HepG2 (cell line): ENCODE measurements around the gene PLEKHA6. TPM values are rescaled to one million over a fixed set of nuclear protein-coding genes. Genes with fewer than 3 reads are reported as not detected.

Source experiments
- ATAC-seq: fragments of 200-7000 bp; cut with Tn5 transposase; 3 replicates; pipeline ENCODE4 v1.9.1; 2020; ENCODE audit warnings: mild to moderate bottlenecking, moderate library complexity
- BruUV-seq: library from RNA; stranded (reverse); fragments of 400-500 nt; replicated peaks from 2 replicates; lab custom pipeline; 2021; lab: Mats Ljungman, UMichigan
- CTCF ChIA-PET: fragments of 300-600 bp; formaldehyde crosslinking; extraction: SDS; loops from one replicate; lab custom pipeline; 2021; ENCODE audit warnings: low total read pairs, inconsistent platforms, low intra/inter-chr PET ratio; lab: Yijun Ruan, JAX
- POLR2A ChIA-PET: fragments of 350-600 bp; sonication (Branson Sonifier 250); formaldehyde crosslinking; loops from one replicate; lab custom pipeline; 2020; ENCODE audit warnings: antibody characterized with exemption, inconsistent platforms; lab: Yijun Ruan, JAX
- DNase-seq: peaks from one replicate; pipeline ENCODE4 v3.0.0-alpha.2; 2015; ENCODE audit warnings: low spot score
- FAIRE-seq: peaks from 3 replicates; lab custom pipeline; 2011; peaks lifted over from hg19 to GRCh38; lab: Jason Lieb, UNC
- H2AFZ ChIP-seq: one replicate; pipeline ENCODE4 v1.6.1; 2011; ENCODE audit warnings: low read length, inconsistent platforms
- H3K27ac ChIP-seq: fragments of 300-600 bp; 3 replicates; pipeline ENCODE4 v1.8.0; 2011; ENCODE audit warnings: mixed run types, mild to moderate bottlenecking, mixed read lengths, low read length, inconsistent platforms; ENCODE audit not compliant: insufficient read depth; ENCODE audit errors: extremely low read length
- H3K27me3 ChIP-seq, 2 experiments: fragments of 200-600 bp in 1 of 2; 2 replicates in 1 of 2; 3 replicates in 1 of 2; pipeline versions ENCODE4 v1.6.0 to v1.8.0; 2011; ENCODE audit warnings: low read length in 2 of 2, mild to moderate bottlenecking in 2 of 2, moderate library complexity in 2 of 2, inconsistent platforms in 1 of 2; ENCODE audit not compliant: insufficient read depth in 2 of 2, control insufficient read depth in 1 of 2
- H3K36me3 ChIP-seq, 2 experiments: fragments of 200-600 bp in 1 of 2; replicated peaks in 1 of 2; 2 replicates in 1 of 2; 3 replicates in 1 of 2; pipeline versions ENCODE4 v1.5.1 to v1.8.0; 2011; ENCODE audit warnings: low read length in 2 of 2, inconsistent platforms in 1 of 2; ENCODE audit not compliant: insufficient read depth in 2 of 2, control insufficient read depth in 1 of 2
- H3K4me1 ChIP-seq: 2 replicates; pipeline ENCODE4 v1.5.1; 2012; ENCODE audit warnings: low read length, inconsistent platforms; ENCODE audit not compliant: insufficient read depth
- H3K4me2 ChIP-seq: 2 replicates; pipeline ENCODE4 v1.6.0; 2011; ENCODE audit warnings: low read depth, low read length, inconsistent platforms
- H3K4me3 ChIP-seq, 3 experiments: fragments of 200-600 bp in 1 of 3; sonication (generic), shearing (Covaris generic) in 1 of 3; replicated peaks in 1 of 3; 2 replicates each; pipeline ENCODE4 v1.5.1; 2011 to 2016; ENCODE audit warnings: low read length in 3 of 3, inconsistent platforms in 2 of 3, low read depth in 2 of 3, mild to moderate bottlenecking in 2 of 3, control low read depth in 1 of 3, mixed read lengths in 1 of 3; ENCODE audit not compliant: insufficient read depth in 1 of 3
- H3K79me2 ChIP-seq: one replicate; pipeline ENCODE4 v1.6.1; 2011; ENCODE audit warnings: low read length, inconsistent platforms; ENCODE audit not compliant: insufficient read depth
- H3K9ac ChIP-seq: 2 replicates; pipeline ENCODE4 v1.6.0; 2011; ENCODE audit warnings: mild to moderate bottlenecking, low read depth, low read length, inconsistent platforms; ENCODE audit not compliant: insufficient read depth
- H3K9me3 ChIP-seq: 2 replicates; pipeline ENCODE4 v1.5.1; 2012; ENCODE audit warnings: mild to moderate bottlenecking, low read length
- H4K20me1 ChIP-seq: 2 replicates; pipeline ENCODE4 v1.6.0; 2011; ENCODE audit warnings: inconsistent platforms, mild to moderate bottlenecking, low read length, moderate library complexity; ENCODE audit not compliant: insufficient read depth
- CEBPB ChIP-seq: IDR thresholded peaks from 2 replicates; pipeline ENCODE4 v1.6.1; 2011; ENCODE audit warnings: low read depth, low read length, improper control_type of control experiment, borderline replicate concordance
- FOXA1 ChIP-seq, 2 experiments: fragments of 450-650 bp in 1 of 2; sonication (generic) in 1 of 2; formaldehyde crosslinking in 1 of 2; IDR thresholded peaks; 2 replicates each; pipeline versions ENCODE4 v1.4.0 to v1.6.1; 2016 to 2020; ENCODE audit warnings: missing genetic modification reagents in 1 of 2
- NCOA5 ChIP-seq: sonication (generic); formaldehyde crosslinking; IDR thresholded peaks from 2 replicates; pipeline ENCODE4 v1.4.0; 2020; ENCODE audit warnings: missing genetic modification reagents
- SALL1 ChIP-seq: sonication (generic); formaldehyde crosslinking; IDR thresholded peaks from 2 replicates; pipeline ENCODE4 v1.8.0; 2022; ENCODE audit warnings: mild to moderate bottlenecking, missing genetic modification reagents
- SCMH1 ChIP-seq: sonication (generic); formaldehyde crosslinking; IDR thresholded peaks from 2 replicates; pipeline ENCODE4 v1.9.0; 2021; ENCODE audit warnings: missing genetic modification reagents, mild to moderate bottlenecking, borderline replicate concordance
- SMAD3 ChIP-seq: sonication (generic); formaldehyde crosslinking; IDR thresholded peaks from 2 replicates; pipeline ENCODE4 v1.4.0; 2020; ENCODE audit warnings: missing genetic modification reagents
- SMC3 ChIP-seq: IDR thresholded peaks from 2 replicates; pipeline ENCODE4 v1.6.1; 2011; ENCODE audit warnings: low read length, improper control_type of control experiment
- SMYD3 ChIP-seq: sonication (generic); formaldehyde crosslinking; IDR thresholded peaks from 2 replicates; pipeline ENCODE4 v1.8.1; 2023; ENCODE audit warnings: mild to moderate bottlenecking, missing genetic modification reagents
- STAG1 ChIP-seq: sonication (generic); formaldehyde crosslinking; IDR thresholded peaks from 2 replicates; pipeline ENCODE4 v1.4.0; 2020; ENCODE audit warnings: missing genetic modification reagents
- ZBTB20 ChIP-seq: sonication (generic); formaldehyde crosslinking; IDR thresholded peaks from 2 replicates; pipeline ENCODE4 v1.8.1; 2023; ENCODE audit warnings: missing genetic modification reagents, low read depth, mild to moderate bottlenecking, borderline replicate concordance
- ZFP90 ChIP-seq: sonication (generic); formaldehyde crosslinking; IDR thresholded peaks from 2 replicates; pipeline ENCODE4 v1.8.0; 2022; ENCODE audit warnings: missing genetic modification reagents, mild to moderate bottlenecking, inconsistent platforms, borderline replicate concordance
- ZFYVE20 ChIP-seq: sonication (generic); formaldehyde crosslinking; IDR thresholded peaks from 2 replicates; pipeline ENCODE4 v1.8.0; 2023; ENCODE audit warnings: low read depth, mild to moderate bottlenecking, moderate library complexity, missing genetic modification reagents, borderline replicate concordance
- ZMYM2 ChIP-seq: sonication (generic); formaldehyde crosslinking; IDR thresholded peaks from 2 replicates; pipeline ENCODE4 v1.8.0; 2022; ENCODE audit warnings: mild to moderate bottlenecking, missing genetic modification reagents
- ZNF251 ChIP-seq: sonication (generic); formaldehyde crosslinking; IDR thresholded peaks from 2 replicates; pipeline ENCODE4 v1.9.0; 2021; ENCODE audit warnings: mild to moderate bottlenecking, missing genetic modification reagents
- ZNF260 ChIP-seq: sonication (generic); formaldehyde crosslinking; IDR thresholded peaks from 2 replicates; pipeline ENCODE4 v1.4.0; 2020; ENCODE audit warnings: missing genetic modification reagents, low read depth, mild to moderate bottlenecking, borderline replicate concordance
- ZNF44 ChIP-seq: sonication (generic); formaldehyde crosslinking; IDR thresholded peaks from 2 replicates; pipeline ENCODE4 v1.5.1; 2020; ENCODE audit warnings: mild to moderate bottlenecking, missing genetic modification reagents
- ZNF598 ChIP-seq: sonication (generic); formaldehyde crosslinking; IDR thresholded peaks from 2 replicates; pipeline ENCODE4 v1.5.1; 2020; ENCODE audit warnings: mild to moderate bottlenecking, missing genetic modification reagents, borderline replicate concordance
- ZNF75D ChIP-seq: sonication (generic); formaldehyde crosslinking; IDR thresholded peaks from 2 replicates; pipeline ENCODE4 v1.8.1; 2023; ENCODE audit warnings: missing genetic modification reagents, mild to moderate bottlenecking, borderline replicate concordance
- ZNF792 ChIP-seq: IDR thresholded peaks from 2 replicates; pipeline ENCODE4 v1.6.1; 2016
- ZSCAN9 ChIP-seq: IDR thresholded peaks from 2 replicates; pipeline ENCODE4 v1.6.1; 2016; ENCODE audit warnings: borderline replicate concordance
- WGBS: methylation state at CpG from one replicate; pipeline ENCODE4 v1.1.6; 2017; ENCODE audit warnings: low lambda C conversion rate; 5-methylcytosine and 5-hydroxymethylcytosine counted together
- in situ Hi-C: cut with HindIII; loops from 2 replicates; pipeline ENCODE4 v1.10.0; 2017; ENCODE audit warnings: low pct_unique_long_range_greater_than_20kb; ENCODE audit not compliant: extremely low pct_ligation_motif_present
- intact Hi-C: fragments of 100-400 bp; cut with micrococcal nuclease; formaldehyde crosslinking; loops from one replicate; pipeline ENCODE4 v1.10.0; 2022; ENCODE audit not compliant: unreplicated experiment
- polyA plus RNA-seq, 8 experiments: library from polyadenylated mRNA; depleted of rRNA in 3 of 8; stranded (reverse) in 7 of 8; unstranded in 1 of 8; fragments of >200 nt; fragmentation: Illumina TruSeq in 4 of 8; extraction: Trizol in 4 of 8; gene quantifications; 2 replicates each; pipeline versions ENCODE4 v1.2.1 to v1.2.3, GENCODE V29; 2011 to 2016; ENCODE audit warnings: low read depth in 4 of 8, missing spikeins in 1 of 8, mixed read lengths in 1 of 8; ENCODE audit not compliant: insufficient read depth in 1 of 8
- total RNA-seq, 5 experiments: library from RNA; depleted of rRNA; stranded (reverse); fragments of >200 nt; fragmentation: Illumina TruSeq; extraction: Trizol; gene quantifications; 2 replicates each; pipeline ENCODE4 v1.2.3, GENCODE V29; 2016; ENCODE audit warnings: low read depth in 1 of 5
- TF ChIP-seq, protein P1 (sequence below): sonication (generic); formaldehyde crosslinking; IDR thresholded peaks from 2 replicates; pipeline ENCODE4 v1.8.1; 2023; ENCODE audit warnings: mild to moderate bottlenecking, missing genetic modification reagents

Gene PLEKHA6
- total and polyA plus RNA-seq, 2 of the 13 experiments (the other 11 are each of a cell fraction or from before 2014, with no cell fraction given): 5.3 to 11.4 TPM

DNA sequence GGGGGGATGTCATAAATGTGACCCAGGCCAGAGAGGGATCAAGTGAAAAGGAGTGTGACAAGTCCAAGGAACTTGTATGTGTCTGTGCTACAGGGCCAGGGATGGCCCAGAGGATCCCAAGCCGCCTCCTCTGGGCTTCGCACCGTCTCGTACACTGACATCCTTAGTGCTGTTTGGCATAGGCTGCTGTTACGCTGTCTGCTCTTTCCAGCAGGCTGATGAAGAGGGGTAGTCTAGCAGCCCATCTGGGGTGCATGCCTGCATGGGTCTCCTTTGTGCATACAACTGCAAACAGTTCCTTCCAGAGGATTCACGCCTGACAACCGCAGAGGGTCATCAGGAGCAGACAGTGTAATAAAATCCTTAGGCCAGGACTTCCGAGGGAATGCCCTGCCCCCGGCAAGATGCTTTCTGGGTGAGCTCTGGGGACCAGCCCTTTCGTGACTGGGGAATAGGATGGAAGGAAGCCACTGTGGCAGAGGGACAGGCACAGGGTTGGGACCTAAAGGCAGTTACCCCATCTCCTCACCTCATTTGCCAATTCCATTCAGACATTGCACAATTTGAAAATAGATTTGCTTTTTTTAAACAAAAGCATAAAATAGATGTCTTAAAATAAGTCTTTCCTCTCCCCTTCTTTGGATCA, 139.6 kb downstream of the PLEKHA6 start:
- no peak overlapping the region for H3K4me2 ChIP-seq
- POLR2A ChIA-PET: no interaction called here
- TF ChIP-seq ZNF251 (CRISPR knock-in tag): no peak
- TF ChIP-seq SALL1 (CRISPR knock-in tag): no peak
- no peak for TF ChIP-seq ZNF44 (CRISPR knock-in tag)
- TF ChIP-seq ZSCAN9 (CRISPR knock-in tag): no peak
- no peak for TF ChIP-seq ZNF75D (CRISPR knock-in tag)
- peak; percentile 35; the same call in 1 of the 2 replicates for TF ChIP-seq CEBPB
- no peak for TF ChIP-seq ZNF792
- TF ChIP-seq ZNF598 (CRISPR knock-in tag): no peak
- TF ChIP-seq, all 625 proteins: peak for 1
- Histone ChIP-seq H3K4me1 (no peaks in the 10 kb centered on the region), H4K20me1 (no peaks in the 10 kb centered on the region), H3K27me3 (no peaks in the 10 kb centered on the region), H3K9ac (no peak overlapping the region), H3K79me2 (no peaks in the 10 kb centered on the region), H2AFZ (no peak overlapping the region), H3K36me3 (peaks cover 3 to 16% of the 10 kb centered on the region in 2 experiments; a peak in 3 of 5 replicates), H3K9me3 (no peaks in the 10 kb centered on the region), H3K27ac (no peak overlapping the region), H3K4me3 (no peak overlapping the region)
- BruUV-seq: no TSS peak
- 98% methylated on average over 10 of the region's 10 CpGs for WGBS
- in situ Hi-C loops: no loop called here
- DNase-seq (no peak), FAIRE-seq (no peak), ATAC-seq (no peak)
- intact Hi-C loops: loop anchor here (1.0 kb wide), 1 partner anchor 143 kb away; no protein-coding TSS in a partner anchor
- CTCF ChIA-PET: no interaction called here

DNA sequence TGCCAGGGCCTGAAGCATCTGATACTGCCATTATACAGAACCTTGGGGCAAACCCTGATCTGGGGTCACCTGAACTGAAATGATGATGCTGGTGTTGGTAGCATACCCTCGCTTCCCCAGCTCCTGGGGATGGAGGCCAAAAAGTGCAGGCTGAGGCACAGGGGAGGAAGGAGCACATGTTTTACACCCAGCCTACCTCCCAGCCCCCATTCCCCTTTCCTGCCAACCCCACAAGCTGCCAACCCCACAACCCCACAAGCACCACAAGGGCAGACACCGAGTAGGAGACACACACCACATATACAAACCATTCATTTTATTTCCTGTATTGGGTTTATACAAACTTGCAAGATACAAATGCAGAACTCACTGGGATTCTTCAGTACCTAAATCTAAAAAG, 141.2 kb downstream of the PLEKHA6 start:
- in situ Hi-C loops: no loop called here
- Histone ChIP-seq H3K4me3 (no peak overlapping the region), H4K20me1 (no peaks in the 10 kb centered on the region), H3K9me3 (no peaks in the 10 kb centered on the region), H3K79me2 (no peaks in the 10 kb centered on the region), H3K27ac (no peak overlapping the region), H3K36me3 (peaks cover 3 to 16% of the 10 kb centered on the region in 2 experiments; a peak in 3 of 5 replicates), H3K4me1 (peaks cover 8% of the 10 kb centered on the region), H2AFZ (no peak overlapping the region), H3K9ac (no peak overlapping the region), H3K27me3 (no peaks in the 10 kb centered on the region; a peak in 1 of 5 replicates), H3K4me2 (no peak overlapping the region)
- no peak for FAIRE-seq
- ChIA-PET POLR2A (no interaction called here), CTCF (no interaction called here)
- WGBS: 50% methylated on average over 1 of the region's 2 CpGs
- intact Hi-C loops: no loop called here
- ATAC-seq: no peak
- no peak for DNase-seq
- BruUV-seq: no TSS peak
- TF ChIP-seq FOXA1 (IDR thresholded peaks at IDR 0.05): no peak
- no peak for TF ChIP-seq FOXA1 (CRISPR knock-in tag; IDR thresholded peaks at IDR 0.05)
- no peak for TF ChIP-seq ZFYVE20
- TF ChIP-seq ZBTB20 (CRISPR knock-in tag): no peak
- TF ChIP-seq, protein P1, sequence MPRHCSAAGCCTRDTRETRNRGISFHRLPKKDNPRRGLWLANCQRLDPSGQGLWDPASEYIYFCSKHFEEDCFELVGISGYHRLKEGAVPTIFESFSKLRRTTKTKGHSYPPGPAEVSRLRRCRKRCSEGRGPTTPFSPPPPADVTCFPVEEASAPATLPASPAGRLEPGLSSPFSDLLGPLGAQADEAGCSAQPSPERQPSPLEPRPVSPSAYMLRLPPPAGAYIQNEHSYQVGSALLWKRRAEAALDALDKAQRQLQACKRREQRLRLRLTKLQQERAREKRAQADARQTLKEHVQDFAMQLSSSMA (CRISPR knock-in tag): no peak
- TF ChIP-seq SMYD3 (CRISPR knock-in tag): no peak
- TF ChIP-seq ZNF260 (CRISPR knock-in tag): no peak
- no peak for TF ChIP-seq SMAD3 (CRISPR knock-in tag)
- no peak for TF ChIP-seq SCMH1 (CRISPR knock-in tag)
- no peak for TF ChIP-seq ZFP90 (CRISPR knock-in tag)
- no peak for TF ChIP-seq STAG1 (CRISPR knock-in tag)
- TF ChIP-seq SMC3: no peak
- TF ChIP-seq NCOA5 (CRISPR knock-in tag): no peak
- no peak for TF ChIP-seq ZMYM2
